Measurements from ENCODE around the gene SH3YL1.

SH3YL1 gene

GRCh38 chr2:259789-260331 is 4.0 kb downstream of the SH3YL1 start:
- H3K27ac ChIP-seq: no peak overlapping the region
- DNase-seq (ENCODE audit: low read depth, low spot score): no peak

GRCh38 chr2:258933-259332 is 4.9 kb downstream of the SH3YL1 start:
- DNase-seq (ENCODE audit: low read depth, low spot score): no peak
- no peak overlapping the region for H3K27ac ChIP-seq

- no peak for DNase-seq (ENCODE audit: low read depth, low spot score)
- H3K27ac ChIP-seq: no peak overlapping the region
Measured at GRCh38 chr2:257842-258241, 6.0 kb downstream of the SH3YL1 start.

- no peak for DNase-seq (ENCODE audit: low read depth, low spot score)
- no peak overlapping the region for H3K27ac ChIP-seq
Measured at GRCh38 chr2:257429-257828, 6.4 kb downstream of the SH3YL1 start.

GRCh38 chr2:256094-256493 is 7.7 kb downstream of the SH3YL1 start:
- H3K27ac ChIP-seq: no peak overlapping the region

GRCh38 chr2:255195-255594 is 8.6 kb downstream of the SH3YL1 start:
- DNase-seq (ENCODE audit: low read depth, low spot score): no peak
- H3K27ac ChIP-seq: no peak overlapping the region

More at GRCh38 chr2:256094-256493, 7.7 kb downstream of the SH3YL1 start:
- no peak for DNase-seq (ENCODE audit: low read depth, low spot score)

- no peak overlapping the region for H3K27ac ChIP-seq
- DNase-seq (ENCODE audit: low read depth, low spot score): no peak
Measured at GRCh38 chr2:254241-254640, 9.6 kb downstream of the SH3YL1 start.

GRCh38 chr2:253202-253638 is 10.6 kb downstream of the SH3YL1 start:
- H3K27ac ChIP-seq: no peak overlapping the region
- DNase-seq (ENCODE audit: low read depth, low spot score): no peak

- no peak for DNase-seq (ENCODE audit: low read depth, low spot score)
- no peak overlapping the region for H3K27ac ChIP-seq
Measured at GRCh38 chr2:252001-252602, 11.7 kb downstream of the SH3YL1 start.

- no peak for DNase-seq (ENCODE audit: low read depth, low spot score)
Measured at GRCh38 chr2:249538-250042, 14.2 kb downstream of the SH3YL1 start.

GRCh38 chr2:248724-249123 is 15.1 kb downstream of the SH3YL1 start:
- no peak for DNase-seq (ENCODE audit: low read depth, low spot score)
- no peak overlapping the region for H3K27ac ChIP-seq

More at GRCh38 chr2:249538-250042, 14.2 kb downstream of the SH3YL1 start:
- H3K27ac ChIP-seq: no peak overlapping the region

- no peak for DNase-seq (ENCODE audit: low read depth, low spot score)
- H3K27ac ChIP-seq: no peak overlapping the region
Measured at GRCh38 chr2:246489-247144, 17.2 kb downstream of the SH3YL1 start.

- no peak overlapping the region for H3K27ac ChIP-seq
- no peak for DNase-seq (ENCODE audit: low read depth, low spot score)
Measured at GRCh38 chr2:244547-244946, 19.3 kb downstream of the SH3YL1 start.

- no peak overlapping the region for H3K27ac ChIP-seq
- no peak for DNase-seq (ENCODE audit: low read depth, low spot score)
Measured at GRCh38 chr2:238869-239268, 25.0 kb downstream of the SH3YL1 start.

GRCh38 chr2:238431-238830 is 25.4 kb downstream of the SH3YL1 start:
- DNase-seq (ENCODE audit: low read depth, low spot score): no peak
- no peak overlapping the region for H3K27ac ChIP-seq

- H3K27ac ChIP-seq: no peak overlapping the region
- DNase-seq (ENCODE audit: low read depth, low spot score): no peak
Measured at GRCh38 chr2:237878-238277, 26.0 kb downstream of the SH3YL1 start.

- H3K27ac ChIP-seq: no peak overlapping the region
- DNase-seq (ENCODE audit: low read depth, low spot score): no peak
Measured at GRCh38 chr2:236993-237539, 26.8 kb downstream of the SH3YL1 start.

- no peak overlapping the region for H3K27ac ChIP-seq
Measured at GRCh38 chr2:234421-234820, 29.4 kb downstream of the SH3YL1 start.

GRCh38 chr2:233030-233429 is 30.8 kb downstream of the SH3YL1 start:
- no peak overlapping the region for H3K27ac ChIP-seq
- DNase-seq (ENCODE audit: low read depth, low spot score): no peak

More at GRCh38 chr2:234421-234820, 29.4 kb downstream of the SH3YL1 start:
- no peak for DNase-seq (ENCODE audit: low read depth, low spot score)

GRCh38 chr2:231521-232185 is 32.2 kb downstream of the SH3YL1 start:
- no peak for DNase-seq (ENCODE audit: low read depth, low spot score)
- no peak overlapping the region for H3K27ac ChIP-seq
